Mesothelial cell of epicardium (in vitro differentiated cells): ENCODE measurements around the gene CD151. TPM values are rescaled to one million over a fixed set of nuclear protein-coding genes. Genes with fewer than 3 reads are reported as not detected.

Source experiments
- DNase-seq, 2 experiments: peaks; one replicate each; pipeline ENCODE4 v3.0.0; 2021; ENCODE audit warnings: low spot score in 2 of 2; ENCODE audit not compliant: unreplicated experiment in 2 of 2
- H3K27ac Mint-ChIP-seq: 2 replicates; pipeline ENCODE4 v1.8.0; 2021; ENCODE audit warnings: mixed read lengths
- H3K27me3 Mint-ChIP-seq: 2 replicates; pipeline ENCODE4 v1.8.0; 2021; ENCODE audit warnings: low read depth, mixed read lengths
- H3K36me3 Mint-ChIP-seq: 2 replicates; pipeline ENCODE4 v1.8.0; 2021; ENCODE audit warnings: mixed read lengths
- H3K4me1 Mint-ChIP-seq: 2 replicates; pipeline ENCODE4 v1.8.0; 2021; ENCODE audit warnings: mixed read lengths
- H3K4me3 Mint-ChIP-seq: 2 replicates; pipeline ENCODE4 v1.8.0; 2021; ENCODE audit warnings: mild to moderate bottlenecking, moderate library complexity, mixed read lengths
- H3K9me3 Mint-ChIP-seq: 2 replicates; pipeline ENCODE4 v1.8.0; 2021; ENCODE audit warnings: mixed read lengths
- CTCF ChIP-seq: fragments of 200-600 bp; sonication (generic); IDR thresholded peaks from one replicate; pipeline ENCODE4 v1.5.0; 2021; ENCODE audit warnings: antibody characterized with exemption; ENCODE audit not compliant: unreplicated experiment
- total RNA-seq: library from RNA; stranded (reverse); gene quantifications from 3 replicates; pipeline ENCODE4 v1.2.1, GENCODE V29; 2021

CD151 gene
- total RNA-seq, 1 donor from 2014 or later = 125 TPM

- Mint-ChIP-seq H3K4me3 (no peak overlapping the region), H3K27me3 (no peaks in the 10 kb centered on the region), H3K4me1 (no peaks in the 10 kb centered on the region), H3K27ac (no peak overlapping the region), H3K36me3 (peaks cover 26% of the 10 kb centered on the region), H3K9me3 (no peaks in the 10 kb centered on the region)
- TF ChIP-seq CTCF = no peak
- DNase-seq = no peak
Measured at GRCh38 chr11:876545-876944, 43.8 kb downstream of the CD151 start.

GRCh38 chr11:877565-877964 is 44.8 kb downstream of the CD151 start:
- no peaks in the 10 kb centered on the region for H3K4me1 Mint-ChIP-seq
- H3K9me3 Mint-ChIP-seq = no peaks in the 10 kb centered on the region
- H3K27ac Mint-ChIP-seq = no peak overlapping the region
- H3K27me3 Mint-ChIP-seq = no peaks in the 10 kb centered on the region
- no peak for TF ChIP-seq CTCF
- H3K4me3 Mint-ChIP-seq = no peak overlapping the region
- DNase-seq = no peak
- H3K36me3 Mint-ChIP-seq = peaks cover 32% of the 10 kb centered on the region

GRCh38 chr11:880447-880846 is 47.7 kb downstream of the CD151 start:
- no peak for DNase-seq
- no peaks in the 10 kb centered on the region for H3K9me3 Mint-ChIP-seq
- TF ChIP-seq CTCF = no peak
- H3K27me3 Mint-ChIP-seq = no peaks in the 10 kb centered on the region
- no peaks in the 10 kb centered on the region for H3K4me1 Mint-ChIP-seq
- no peak overlapping the region for H3K4me3 Mint-ChIP-seq
- no peak overlapping the region for H3K27ac Mint-ChIP-seq
- H3K36me3 Mint-ChIP-seq = peaks cover 23% of the 10 kb centered on the region

- Mint-ChIP-seq H3K27me3 (no peaks in the 10 kb centered on the region), H3K9me3 (no peaks in the 10 kb centered on the region), H3K36me3 (peaks cover 22% of the 10 kb centered on the region), H3K4me1 (no peaks in the 10 kb centered on the region), H3K27ac (no peak overlapping the region), H3K4me3 (no peak overlapping the region)
- no peak for DNase-seq
- TF ChIP-seq CTCF = no peak
Measured at GRCh38 chr11:882596-882995, 49.8 kb downstream of the CD151 start.

- TF ChIP-seq CTCF = no peak
- DNase-seq = no peak
- no peaks in the 10 kb centered on the region for H3K4me1 Mint-ChIP-seq
- H3K9me3 Mint-ChIP-seq = no peaks in the 10 kb centered on the region
- H3K4me3 Mint-ChIP-seq = no peak overlapping the region
- H3K27ac Mint-ChIP-seq = no peak overlapping the region
- no peaks in the 10 kb centered on the region for H3K27me3 Mint-ChIP-seq
- peaks cover 22% of the 10 kb centered on the region for H3K36me3 Mint-ChIP-seq
Measured at GRCh38 chr11:883527-883926, 50.8 kb downstream of the CD151 start.

GRCh38 chr11:884578-885070 is 51.9 kb downstream of the CD151 start:
- no peak overlapping the region for H3K4me3 Mint-ChIP-seq
- H3K36me3 Mint-ChIP-seq = peaks cover 22% of the 10 kb centered on the region
- H3K27ac Mint-ChIP-seq = no peak overlapping the region
- TF ChIP-seq CTCF = no peak
- no peaks in the 10 kb centered on the region for H3K4me1 Mint-ChIP-seq
- H3K9me3 Mint-ChIP-seq = no peaks in the 10 kb centered on the region
- no peak for DNase-seq
- no peaks in the 10 kb centered on the region for H3K27me3 Mint-ChIP-seq
